Suprapubic skin (tissue), 3 donors: ENCODE data around the gene USP37.

ENCODE experiments used
- CTCF ChIP-seq, 2 donors: fragments of 200-600 bp in 1 of 2; fragments of 450-650 bp in 1 of 2; sonication (generic) in 1 of 2; IDR thresholded peaks; one replicate each; pipeline ENCODE4 v1.5.1; 2016 to 2019; ENCODE audit warnings: antibody characterized with exemption in 2 of 2, mild to moderate bottlenecking in 1 of 2, moderate library complexity in 1 of 2
- POLR2AphosphoS5 ChIP-seq, 3 donors: sonication (generic); formaldehyde crosslinking; IDR thresholded peaks; one replicate each; pipeline ENCODE4 v1.6.1; 2017; ENCODE audit warnings: antibody characterized with exemption in 3 of 3

- TF ChIP-seq POLR2AphosphoS5 (IDR thresholded peaks at IDR 0.05) (no peak), CTCF (IDR thresholded peaks at IDR 0.05) (no peak)
Measured at GRCh38 chr2:218471982-218472381, 96.2 kb downstream of the USP37 start.
